MM.1S (cell line): ENCODE results near the gene E4F1.
"Not testable (repeated sequence)": the region's sequence is repeated elsewhere in the genome, so short reads cannot be mapped to it uniquely, and the experiment has no call there.

ENCODE experiments used
- DNase-seq: peaks from one replicate; pipeline ENCODE4 v3.0.0-alpha.2; 2015
- H2AFZ ChIP-seq: fragments of 300-600 bp; sonication (generic); 2 replicates; pipeline ENCODE4 v1.6.0; 2016; ENCODE audit warnings: antibody characterized with exemption, low read length
- H3F3A ChIP-seq: fragments of 300-600 bp; sonication (generic); 2 replicates; pipeline ENCODE4 v1.6.1; 2016; ENCODE audit warnings: mild to moderate bottlenecking, antibody characterized with exemption, low read length, moderate library complexity, mixed read lengths; ENCODE audit not compliant: insufficient read depth
- H3K27ac ChIP-seq: fragments of 300-600 bp; sonication (generic); 2 replicates; pipeline ENCODE4 v1.5.1; 2016; ENCODE audit warnings: mild to moderate bottlenecking, low read length
- H3K27me3 ChIP-seq: fragments of 300-600 bp; sonication (generic); replicated peaks from 2 replicates; pipeline ENCODE4 v1.6.0; 2016; ENCODE audit warnings: low read length; ENCODE audit not compliant: insufficient read depth
- H3K36me3 ChIP-seq: fragments of 300-600 bp; sonication (generic); replicated peaks from 2 replicates; pipeline ENCODE4 v1.6.1; 2016; ENCODE audit warnings: mild to moderate bottlenecking, low read length, mixed read lengths; ENCODE audit not compliant: insufficient read depth
- H3K4me1 ChIP-seq: fragments of 300-600 bp; sonication (generic); 2 replicates; pipeline ENCODE4 v1.6.1; 2016; ENCODE audit warnings: low read length, mixed read lengths
- H3K4me2 ChIP-seq: fragments of 300-600 bp; sonication (generic); 2 replicates; pipeline ENCODE4 v1.6.0; 2016; ENCODE audit warnings: low read depth, low read length
- H3K4me3 ChIP-seq: fragments of 300-600 bp; sonication (generic); 2 replicates; pipeline ENCODE4 v1.5.1; 2016; ENCODE audit warnings: low read length, mixed read lengths
- H3K79me2 ChIP-seq: fragments of 300-600 bp; sonication (generic); 2 replicates; pipeline ENCODE4 v1.6.1; 2016; ENCODE audit warnings: mixed run types, low read length, mixed read lengths
- H3K9ac ChIP-seq: fragments of 300-600 bp; sonication (generic); 2 replicates; pipeline ENCODE4 v1.6.1; 2016; ENCODE audit warnings: low read length, mixed read lengths
- H3K9me2 ChIP-seq: fragments of 300-600 bp; sonication (generic); replicated peaks from 2 replicates; pipeline ENCODE4 v1.6.1; 2016; ENCODE audit warnings: mild to moderate bottlenecking, low read length, mixed read lengths; ENCODE audit not compliant: insufficient read depth
- H3K9me3 ChIP-seq: fragments of 300-600 bp; sonication (generic); replicated peaks from 2 replicates; pipeline ENCODE4 v1.6.1; 2016; ENCODE audit warnings: mild to moderate bottlenecking, low read length, mixed read lengths; ENCODE audit not compliant: insufficient read depth
- H4K20me1 ChIP-seq: fragments of 300-600 bp; sonication (generic); 2 replicates; pipeline ENCODE4 v1.6.1; 2016; ENCODE audit warnings: mild to moderate bottlenecking, low read length, moderate library complexity, mixed read lengths; ENCODE audit not compliant: insufficient read depth
- EZH2 ChIP-seq: fragments of 300-600 bp; sonication (generic); optimal IDR thresholded peaks from 2 replicates; pipeline ENCODE3; 2017; ENCODE audit warnings: low read depth, mild to moderate bottlenecking, antibody characterized with exemption, low read length, mixed read lengths
- EZH2phosphoT487 ChIP-seq: fragments of 300-600 bp; sonication (generic); IDR thresholded peaks from 2 replicates; pipeline ENCODE4 v1.6.1; 2018; ENCODE audit warnings: antibody characterized with exemption, low read length
- TF ChIP-seq, protein P1 (sequence below): fragments of 300-600 bp; sonication (generic); IDR thresholded peaks from 2 replicates; pipeline ENCODE4 v1.5.1; 2016; ENCODE audit warnings: antibody characterized with exemption, low read length, mixed read lengths

E4F1 gene

GRCh38 chr16:2238838-2239675, 15.7 kb downstream of the E4F1 start:
- H3K27ac ChIP-seq = no peak overlapping the region
- no peak for DNase-seq
- TF ChIP-seq EZH2 = no peak
- TF ChIP-seq, protein P1, sequence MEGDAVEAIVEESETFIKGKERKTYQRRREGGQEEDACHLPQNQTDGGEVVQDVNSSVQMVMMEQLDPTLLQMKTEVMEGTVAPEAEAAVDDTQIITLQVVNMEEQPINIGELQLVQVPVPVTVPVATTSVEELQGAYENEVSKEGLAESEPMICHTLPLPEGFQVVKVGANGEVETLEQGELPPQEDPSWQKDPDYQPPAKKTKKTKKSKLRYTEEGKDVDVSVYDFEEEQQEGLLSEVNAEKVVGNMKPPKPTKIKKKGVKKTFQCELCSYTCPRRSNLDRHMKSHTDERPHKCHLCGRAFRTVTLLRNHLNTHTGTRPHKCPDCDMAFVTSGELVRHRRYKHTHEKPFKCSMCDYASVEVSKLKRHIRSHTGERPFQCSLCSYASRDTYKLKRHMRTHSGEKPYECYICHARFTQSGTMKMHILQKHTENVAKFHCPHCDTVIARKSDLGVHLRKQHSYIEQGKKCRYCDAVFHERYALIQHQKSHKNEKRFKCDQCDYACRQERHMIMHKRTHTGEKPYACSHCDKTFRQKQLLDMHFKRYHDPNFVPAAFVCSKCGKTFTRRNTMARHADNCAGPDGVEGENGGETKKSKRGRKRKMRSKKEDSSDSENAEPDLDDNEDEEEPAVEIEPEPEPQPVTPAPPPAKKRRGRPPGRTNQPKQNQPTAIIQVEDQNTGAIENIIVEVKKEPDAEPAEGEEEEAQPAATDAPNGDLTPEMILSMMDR = no peak
- TF ChIP-seq EZH2phosphoT487 = no peak

DNA sequence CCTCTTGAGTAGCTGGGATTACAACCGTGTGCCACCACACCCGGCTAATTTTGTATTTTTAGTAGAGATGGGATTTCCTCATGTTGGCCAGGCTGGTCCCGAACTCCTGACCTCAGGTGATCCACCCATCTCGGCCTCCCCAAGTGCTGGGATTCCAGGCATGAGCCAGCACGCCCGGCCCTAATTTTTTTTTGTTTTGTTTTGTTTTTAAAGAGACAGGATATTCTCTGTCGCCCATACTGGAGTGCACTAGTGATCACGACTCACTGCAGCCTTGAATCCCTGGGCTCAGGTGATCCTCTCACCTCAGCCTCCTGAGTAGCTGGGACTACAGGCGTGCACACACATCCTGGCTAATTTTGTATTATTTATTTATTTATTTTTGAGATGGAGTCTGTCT, 16.9 kb downstream of the E4F1 start:
- not testable (repeated sequence) for H3K36me3 ChIP-seq, H4K20me1 ChIP-seq, H3K4me2 ChIP-seq, H3K9me3 ChIP-seq, H3K4me3 ChIP-seq, DNase-seq, H3K27me3 ChIP-seq, H3K9me2 ChIP-seq, H3K4me1 ChIP-seq, H3K79me2 ChIP-seq, H2AFZ ChIP-seq, H3F3A ChIP-seq, H3K9ac ChIP-seq, H3K27ac ChIP-seq

More at GRCh38 chr16:2238838-2239675, 15.7 kb downstream of the E4F1 start:
- Histone ChIP-seq H3K4me1 (no peaks in the 10 kb centered on the region), H4K20me1 (no peaks in the 10 kb centered on the region), H3K9ac (no peak overlapping the region), H2AFZ (no peak overlapping the region), H3K9me2 (no peaks in the 10 kb centered on the region), H3F3A (no peaks in the 10 kb centered on the region), H3K4me3 (no peak overlapping the region), H3K79me2 (peaks cover 1% of the 10 kb centered on the region; the same call in 1 of the 2 replicates), H3K27me3 (no peaks in the 10 kb centered on the region; the same call in 1 of the 2 replicates), H3K9me3 (no peaks in the 10 kb centered on the region), H3K4me2 (no peak overlapping the region), H3K36me3 (peaks cover 2% of the 10 kb centered on the region; the same call in 1 of the 2 replicates)

- H3K4me3 ChIP-seq = no peak overlapping the region
- DNase-seq = no peak
- no peak overlapping the region for H2AFZ ChIP-seq
- no peaks in the 10 kb centered on the region for H3K9me3 ChIP-seq
- TF ChIP-seq EZH2 (no peak), EZH2phosphoT487 (no peak)
- TF ChIP-seq, protein P1 = no peak
- H3K27me3 ChIP-seq = no peaks in the 10 kb centered on the region
- peaks cover 5% of the 10 kb centered on the region; the same call in 1 of the 2 replicates for H3K36me3 ChIP-seq
- H4K20me1 ChIP-seq = no peaks in the 10 kb centered on the region
- H3K9ac ChIP-seq = no peak overlapping the region
- H3K4me1 ChIP-seq = no peaks in the 10 kb centered on the region
- H3K4me2 ChIP-seq = no peak overlapping the region
- peaks cover 26% of the 10 kb centered on the region for H3K79me2 ChIP-seq
- H3K27ac ChIP-seq = no peak overlapping the region
- no peaks in the 10 kb centered on the region for H3K9me2 ChIP-seq
- H3F3A ChIP-seq = no peaks in the 10 kb centered on the region
Measured at GRCh38 chr16:2242598-2242997, 19.2 kb downstream of the E4F1 start.

DNA sequence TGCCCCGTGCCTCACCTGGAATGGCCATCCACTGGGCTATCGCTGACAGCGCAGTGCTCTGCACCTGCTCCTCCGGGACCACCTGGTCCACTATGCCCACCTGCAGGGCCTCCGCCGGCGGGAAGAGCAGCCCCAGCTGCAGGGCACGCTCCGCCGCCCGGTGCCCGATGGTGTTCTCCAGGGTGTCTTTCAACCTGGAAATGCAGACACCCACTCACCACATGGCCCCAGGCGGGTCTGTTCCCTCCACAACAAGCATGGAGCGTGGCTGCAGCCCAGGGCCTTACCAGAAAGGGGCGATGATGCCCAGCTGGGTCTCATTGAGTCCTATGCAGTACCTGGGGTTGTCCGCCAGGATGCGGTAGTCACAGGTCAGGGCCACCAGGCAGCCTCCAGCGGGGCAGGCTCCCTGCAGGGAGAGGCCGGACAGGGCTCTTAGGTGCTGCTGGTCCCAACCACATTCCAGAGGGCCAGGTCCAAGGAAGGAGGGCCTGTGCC, 19.7 kb downstream of the E4F1 start:
- H3K36me3 ChIP-seq = peaks cover 5% of the 10 kb centered on the region; the same call in 1 of the 2 replicates
- no peaks in the 10 kb centered on the region for H4K20me1 ChIP-seq
- no peak for DNase-seq

More for the DNA sequence above, 19.7 kb downstream of the E4F1 start:
- Histone ChIP-seq H3K27me3 (no peaks in the 10 kb centered on the region), H3K27ac (no peak overlapping the region), H2AFZ (no peak overlapping the region), H3K4me3 (no peak overlapping the region), H3K9ac (no peak overlapping the region), H3K9me3 (no peaks in the 10 kb centered on the region), H3K9me2 (no peaks in the 10 kb centered on the region), H3K4me2 (no peak overlapping the region), H3K79me2 (peaks cover 31% of the 10 kb centered on the region), H3K4me1 (no peaks in the 10 kb centered on the region), H3F3A (no peaks in the 10 kb centered on the region)
- TF ChIP-seq, protein P1 = no peak
- TF ChIP-seq EZH2phosphoT487 (no peak), EZH2 (no peak)
